Glutamatergic neuron (in vitro differentiated cells): ENCODE data around the gene FAM120B. TPM values are rescaled to one million over a fixed set of nuclear protein-coding genes. Genes with fewer than 3 reads are reported as not detected.

Source experiments
- DNase-seq: peaks from one replicate; pipeline ENCODE4 v3.0.0; 2022
- H3K27ac Mint-ChIP-seq: one replicate; pipeline ENCODE4 v1.8.0; 2020; ENCODE audit warnings: mild to moderate bottlenecking, mixed read lengths, inconsistent platforms; ENCODE audit not compliant: unreplicated experiment
- H3K27me3 Mint-ChIP-seq: one replicate; pipeline ENCODE4 v1.8.0; 2020; ENCODE audit warnings: mild to moderate bottlenecking, moderate library complexity, mixed read lengths, inconsistent platforms; ENCODE audit not compliant: unreplicated experiment
- H3K36me3 Mint-ChIP-seq: one replicate; pipeline ENCODE4 v1.8.0; 2020; ENCODE audit warnings: mild to moderate bottlenecking, mixed read lengths, inconsistent platforms; ENCODE audit not compliant: unreplicated experiment
- H3K4me1 Mint-ChIP-seq: one replicate; pipeline ENCODE4 v1.8.0; 2020; ENCODE audit warnings: mild to moderate bottlenecking, low read depth, mixed read lengths, inconsistent platforms; ENCODE audit not compliant: unreplicated experiment
- H3K4me3 Mint-ChIP-seq: one replicate; pipeline ENCODE4 v1.8.0; 2020; ENCODE audit warnings: mild to moderate bottlenecking, mixed read lengths, inconsistent platforms; ENCODE audit not compliant: unreplicated experiment
- H3K9me3 Mint-ChIP-seq: one replicate; pipeline ENCODE4 v1.8.0; 2020; ENCODE audit warnings: mild to moderate bottlenecking, moderate library complexity, mixed read lengths, inconsistent platforms; ENCODE audit not compliant: unreplicated experiment
- CTCF ChIP-seq: fragments of 200-600 bp; sonication (generic); IDR thresholded peaks from one replicate; pipeline ENCODE4 v1.5.0; 2021; ENCODE audit not compliant: partially characterized antibody, unreplicated experiment
- total RNA-seq: library from RNA; stranded (reverse); fragmentation: NEBNext Ultra II Directional; extraction: Animal tissue kit (Norgen Biotek cat#: 25700); gene quantifications from one replicate; pipeline ENCODE4 v1.2.1, GENCODE V29; 2021; ENCODE audit not compliant: unreplicated experiment

FAM120B gene
- total RNA-seq, 1 donor from 2014 or later = 48.3 TPM

DNA sequence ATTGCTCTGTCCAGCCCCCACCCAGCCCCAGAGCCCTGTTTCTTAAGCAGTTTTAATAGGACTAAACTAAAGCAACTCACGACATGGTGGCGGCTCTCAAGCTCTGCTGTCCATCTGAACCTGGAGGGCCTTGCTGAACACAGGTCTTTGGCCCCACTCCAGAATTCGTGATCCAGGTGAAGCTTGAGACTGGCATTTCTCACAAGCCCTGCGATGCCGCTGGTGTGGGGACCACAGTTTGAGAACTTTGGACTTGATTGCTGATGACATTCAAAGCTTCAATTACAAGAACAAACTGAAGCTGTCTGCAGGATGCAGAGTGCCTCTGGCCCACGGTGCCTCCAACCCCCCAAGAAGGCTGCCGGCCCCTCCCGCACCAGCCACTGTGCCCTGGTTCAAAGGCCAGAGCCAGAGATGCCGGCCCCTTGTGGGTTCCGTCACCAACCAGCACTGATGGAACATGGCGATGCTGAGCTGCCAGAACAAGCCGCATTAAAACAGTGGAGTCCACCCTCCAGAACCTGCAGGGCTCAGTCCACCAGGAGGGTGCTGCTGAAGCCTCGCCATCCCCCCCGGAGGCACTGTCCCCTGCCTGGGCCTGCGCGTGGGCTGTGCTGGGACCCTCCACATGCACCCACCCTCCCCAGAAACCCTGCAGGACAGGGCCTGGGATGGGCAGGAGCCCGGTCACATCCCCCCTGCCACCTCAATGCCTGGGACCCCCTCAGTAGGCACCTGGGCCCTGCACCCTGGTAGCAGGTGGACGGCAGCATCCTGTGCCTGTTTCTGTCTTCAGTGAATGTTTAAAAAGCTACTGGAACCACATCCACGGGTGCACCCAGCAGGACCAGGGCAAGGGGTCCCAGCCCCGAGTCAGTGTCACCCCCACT is 145.4 kb downstream of the FAM120B start:
- Mint-ChIP-seq H3K36me3 (no peaks in the 10 kb centered on the region), H3K4me1 (peaks cover 52% of the 10 kb centered on the region), H3K27ac (peak overlapping the region; percentile 90), H3K4me3 (no peak overlapping the region), H3K27me3 (peaks cover 28% of the 10 kb centered on the region), H3K9me3 (peaks cover 22% of the 10 kb centered on the region)
- TF ChIP-seq CTCF = no peak
- no peak for DNase-seq

- H3K4me3 Mint-ChIP-seq = peak overlapping the region; percentile 4
- H3K4me1 Mint-ChIP-seq = peaks cover 49% of the 10 kb centered on the region
- peaks cover 21% of the 10 kb centered on the region for H3K9me3 Mint-ChIP-seq
- no peak for TF ChIP-seq CTCF
- peak overlapping the region; percentile 34 for H3K27ac Mint-ChIP-seq
- DNase-seq = no peak
- peaks cover 23% of the 10 kb centered on the region for H3K27me3 Mint-ChIP-seq
- H3K36me3 Mint-ChIP-seq = no peaks in the 10 kb centered on the region
These were observed 146.4 kb downstream of the FAM120B start for GRCh38 chr6:170452767-170453545.

- no peaks in the 10 kb centered on the region for H3K36me3 Mint-ChIP-seq
- peaks cover 18% of the 10 kb centered on the region for H3K27me3 Mint-ChIP-seq
- no peak overlapping the region for H3K27ac Mint-ChIP-seq
- no peak for DNase-seq
- H3K4me3 Mint-ChIP-seq = no peak overlapping the region
- no peak for TF ChIP-seq CTCF
- peaks cover 43% of the 10 kb centered on the region for H3K4me1 Mint-ChIP-seq
- H3K9me3 Mint-ChIP-seq = peaks cover 21% of the 10 kb centered on the region
These were observed 147.3 kb downstream of the FAM120B start for GRCh38 chr6:170453586-170454511.

- H3K4me3 Mint-ChIP-seq = no peak overlapping the region
- H3K36me3 Mint-ChIP-seq = no peaks in the 10 kb centered on the region
- H3K4me1 Mint-ChIP-seq = peaks cover 35% of the 10 kb centered on the region
- H3K9me3 Mint-ChIP-seq = peaks cover 15% of the 10 kb centered on the region
- TF ChIP-seq CTCF = no peak
- DNase-seq = no peak
- peaks cover 17% of the 10 kb centered on the region for H3K27me3 Mint-ChIP-seq
- H3K27ac Mint-ChIP-seq = no peak overlapping the region
These were observed 148.1 kb downstream of the FAM120B start for GRCh38 chr6:170454512-170455285.
